ENCODE data around the gene SLC39A11.

The SLC39A11 gene

DNA sequence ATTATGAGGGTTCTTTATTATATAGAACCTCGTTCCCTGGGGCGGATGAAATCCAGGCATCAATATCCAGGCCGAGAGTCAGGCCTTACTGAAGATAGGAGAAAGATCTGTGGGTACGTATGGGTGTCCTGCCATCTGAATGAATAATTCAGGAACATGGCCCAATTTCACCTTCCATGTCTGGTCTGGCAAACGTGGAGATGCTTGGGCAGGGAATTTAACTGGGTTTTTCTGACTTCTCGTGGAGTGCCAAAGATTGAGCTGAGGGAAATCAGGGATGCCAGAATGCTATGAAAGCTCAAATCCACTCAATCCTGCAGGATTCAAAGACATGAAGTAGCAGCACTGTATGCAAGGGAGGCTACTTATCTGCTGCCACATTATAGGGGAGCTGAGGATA, 302.8 kb downstream of the SLC39A11 start (continued):
- TF ChIP-seq, protein P1, sequence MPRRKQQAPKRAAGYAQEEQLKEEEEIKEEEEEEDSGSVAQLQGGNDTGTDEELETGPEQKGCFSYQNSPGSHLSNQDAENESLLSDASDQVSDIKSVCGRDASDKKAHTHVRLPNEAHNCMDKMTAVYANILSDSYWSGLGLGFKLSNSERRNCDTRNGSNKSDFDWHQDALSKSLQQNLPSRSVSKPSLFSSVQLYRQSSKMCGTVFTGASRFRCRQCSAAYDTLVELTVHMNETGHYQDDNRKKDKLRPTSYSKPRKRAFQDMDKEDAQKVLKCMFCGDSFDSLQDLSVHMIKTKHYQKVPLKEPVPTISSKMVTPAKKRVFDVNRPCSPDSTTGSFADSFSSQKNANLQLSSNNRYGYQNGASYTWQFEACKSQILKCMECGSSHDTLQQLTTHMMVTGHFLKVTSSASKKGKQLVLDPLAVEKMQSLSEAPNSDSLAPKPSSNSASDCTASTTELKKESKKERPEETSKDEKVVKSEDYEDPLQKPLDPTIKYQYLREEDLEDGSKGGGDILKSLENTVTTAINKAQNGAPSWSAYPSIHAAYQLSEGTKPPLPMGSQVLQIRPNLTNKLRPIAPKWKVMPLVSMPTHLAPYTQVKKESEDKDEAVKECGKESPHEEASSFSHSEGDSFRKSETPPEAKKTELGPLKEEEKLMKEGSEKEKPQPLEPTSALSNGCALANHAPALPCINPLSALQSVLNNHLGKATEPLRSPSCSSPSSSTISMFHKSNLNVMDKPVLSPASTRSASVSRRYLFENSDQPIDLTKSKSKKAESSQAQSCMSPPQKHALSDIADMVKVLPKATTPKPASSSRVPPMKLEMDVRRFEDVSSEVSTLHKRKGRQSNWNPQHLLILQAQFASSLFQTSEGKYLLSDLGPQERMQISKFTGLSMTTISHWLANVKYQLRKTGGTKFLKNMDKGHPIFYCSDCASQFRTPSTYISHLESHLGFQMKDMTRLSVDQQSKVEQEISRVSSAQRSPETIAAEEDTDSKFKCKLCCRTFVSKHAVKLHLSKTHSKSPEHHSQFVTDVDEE (CRISPR knock-in tag; IDR thresholded peaks at IDR 0.05), result no peak

DNA sequence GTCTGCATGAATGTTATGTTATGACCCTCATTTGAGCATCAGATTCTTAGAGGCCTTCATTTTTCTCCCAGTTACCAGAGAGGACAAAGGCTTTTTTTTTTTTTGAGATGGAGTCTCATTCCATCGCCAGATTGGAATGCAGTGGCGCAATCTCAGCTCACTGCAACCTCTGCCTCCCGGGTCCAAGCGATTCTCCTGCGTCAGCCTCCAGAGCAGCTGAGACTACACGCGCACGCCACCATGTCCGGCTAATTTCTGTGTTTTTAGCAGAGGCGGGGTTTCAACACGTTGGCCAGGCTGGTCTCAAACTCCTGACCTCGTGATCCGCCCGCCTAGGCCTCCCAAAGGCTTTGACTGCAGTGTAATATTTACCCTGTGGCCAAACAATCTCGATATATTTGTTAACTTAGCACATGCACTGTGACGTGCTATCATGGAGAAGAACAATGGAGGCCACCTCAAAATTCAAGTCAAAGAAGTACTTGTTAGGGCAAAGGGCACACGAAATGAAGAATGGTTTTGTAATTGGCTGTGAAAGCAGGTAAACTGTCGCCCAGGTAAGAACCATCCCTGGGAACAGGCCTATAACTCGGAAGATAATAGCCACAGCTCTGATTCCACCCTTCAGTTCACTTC, 303.4 kb downstream of the SLC39A11 start:
- ATAC-seq, result no peak
- TF ChIP-seq TOX (CRISPR knock-in tag; IDR thresholded peaks at IDR 0.05; ENCODE audit: borderline replicate concordance) (no peak), ARNTL (CRISPR knock-in tag; IDR thresholded peaks at IDR 0.05; ENCODE audit: borderline replicate concordance, low read depth) (no peak), ZFP3 (CRISPR knock-in tag; IDR thresholded peaks at IDR 0.05) (no peak), SNAI2 (CRISPR knock-in tag; IDR thresholded peaks at IDR 0.05) (no peak), GLIS3 (CRISPR knock-in tag; IDR thresholded peaks at IDR 0.05) (no peak), RARB (CRISPR knock-in tag; IDR thresholded peaks at IDR 0.05) (no peak), BACH2 (CRISPR knock-in tag; IDR thresholded peaks at IDR 0.05; ENCODE audit: borderline replicate concordance) (no peak), TCF4 (CRISPR knock-in tag; IDR thresholded peaks at IDR 0.05; ENCODE audit: borderline replicate concordance) (no peak)
- TF ChIP-seq, protein P1 (CRISPR knock-in tag; IDR thresholded peaks at IDR 0.05), result no peak
- TF ChIP-seq, protein P2, sequence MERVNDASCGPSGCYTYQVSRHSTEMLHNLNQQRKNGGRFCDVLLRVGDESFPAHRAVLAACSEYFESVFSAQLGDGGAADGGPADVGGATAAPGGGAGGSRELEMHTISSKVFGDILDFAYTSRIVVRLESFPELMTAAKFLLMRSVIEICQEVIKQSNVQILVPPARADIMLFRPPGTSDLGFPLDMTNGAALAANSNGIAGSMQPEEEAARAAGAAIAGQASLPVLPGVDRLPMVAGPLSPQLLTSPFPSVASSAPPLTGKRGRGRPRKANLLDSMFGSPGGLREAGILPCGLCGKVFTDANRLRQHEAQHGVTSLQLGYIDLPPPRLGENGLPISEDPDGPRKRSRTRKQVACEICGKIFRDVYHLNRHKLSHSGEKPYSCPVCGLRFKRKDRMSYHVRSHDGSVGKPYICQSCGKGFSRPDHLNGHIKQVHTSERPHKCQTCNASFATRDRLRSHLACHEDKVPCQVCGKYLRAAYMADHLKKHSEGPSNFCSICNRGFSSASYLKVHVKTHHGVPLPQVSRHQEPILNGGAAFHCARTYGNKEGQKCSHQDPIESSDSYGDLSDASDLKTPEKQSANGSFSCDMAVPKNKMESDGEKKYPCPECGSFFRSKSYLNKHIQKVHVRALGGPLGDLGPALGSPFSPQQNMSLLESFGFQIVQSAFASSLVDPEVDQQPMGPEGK (CRISPR knock-in tag; IDR thresholded peaks at IDR 0.05; ENCODE audit: borderline replicate concordance), result no peak
- TF ChIP-seq, protein P3, sequence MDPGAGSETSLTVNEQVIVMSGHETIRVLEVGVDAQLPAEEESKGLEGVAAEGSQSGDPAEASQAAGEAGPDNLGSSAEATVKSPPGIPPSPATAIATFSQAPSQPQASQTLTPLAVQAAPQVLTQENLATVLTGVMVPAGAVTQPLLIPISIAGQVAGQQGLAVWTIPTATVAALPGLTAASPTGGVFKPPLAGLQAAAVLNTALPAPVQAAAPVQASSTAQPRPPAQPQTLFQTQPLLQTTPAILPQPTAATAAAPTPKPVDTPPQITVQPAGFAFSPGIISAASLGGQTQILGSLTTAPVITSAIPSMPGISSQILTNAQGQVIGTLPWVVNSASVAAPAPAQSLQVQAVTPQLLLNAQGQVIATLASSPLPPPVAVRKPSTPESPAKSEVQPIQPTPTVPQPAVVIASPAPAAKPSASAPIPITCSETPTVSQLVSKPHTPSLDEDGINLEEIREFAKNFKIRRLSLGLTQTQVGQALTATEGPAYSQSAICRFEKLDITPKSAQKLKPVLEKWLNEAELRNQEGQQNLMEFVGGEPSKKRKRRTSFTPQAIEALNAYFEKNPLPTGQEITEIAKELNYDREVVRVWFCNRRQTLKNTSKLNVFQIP (CRISPR knock-in tag; IDR thresholded peaks at IDR 0.05; ENCODE audit: borderline replicate concordance, low read depth), result no peak

DNA sequence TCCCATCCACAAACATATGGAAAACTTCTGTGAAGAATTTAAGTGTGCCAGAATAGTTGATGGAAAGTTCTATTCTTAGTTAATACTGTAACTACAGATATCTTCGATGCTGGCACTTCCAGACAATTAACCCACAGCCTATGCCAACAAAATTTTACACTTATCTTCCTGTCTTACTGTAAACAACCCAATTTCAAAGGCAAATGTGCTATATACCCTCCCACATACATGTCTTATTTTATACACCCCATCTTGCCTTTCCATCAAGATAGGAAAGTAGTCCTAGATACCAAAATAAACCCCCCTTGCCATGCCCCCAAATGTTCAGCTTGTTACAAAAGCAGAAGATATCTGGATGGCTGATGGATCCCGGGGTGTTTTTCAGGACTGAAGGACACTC, 306.3 kb downstream of the SLC39A11 start:
- TF ChIP-seq ZNF70 (CRISPR knock-in tag; IDR thresholded peaks at IDR 0.05) (peak; percentile 89), SNAI2 (CRISPR knock-in tag; IDR thresholded peaks at IDR 0.05) (no peak), ESRRG (CRISPR knock-in tag; IDR thresholded peaks at IDR 0.05) (no peak), BACH2 (CRISPR knock-in tag; IDR thresholded peaks at IDR 0.05; ENCODE audit: borderline replicate concordance) (no peak), ZNF8 (CRISPR knock-in tag; IDR thresholded peaks at IDR 0.05) (no peak), CSDC2 (CRISPR knock-in tag; IDR thresholded peaks at IDR 0.05) (no peak)
- TF ChIP-seq, protein P2 (CRISPR knock-in tag; IDR thresholded peaks at IDR 0.05; ENCODE audit: borderline replicate concordance), result no peak
- TF ChIP-seq, protein P4, sequence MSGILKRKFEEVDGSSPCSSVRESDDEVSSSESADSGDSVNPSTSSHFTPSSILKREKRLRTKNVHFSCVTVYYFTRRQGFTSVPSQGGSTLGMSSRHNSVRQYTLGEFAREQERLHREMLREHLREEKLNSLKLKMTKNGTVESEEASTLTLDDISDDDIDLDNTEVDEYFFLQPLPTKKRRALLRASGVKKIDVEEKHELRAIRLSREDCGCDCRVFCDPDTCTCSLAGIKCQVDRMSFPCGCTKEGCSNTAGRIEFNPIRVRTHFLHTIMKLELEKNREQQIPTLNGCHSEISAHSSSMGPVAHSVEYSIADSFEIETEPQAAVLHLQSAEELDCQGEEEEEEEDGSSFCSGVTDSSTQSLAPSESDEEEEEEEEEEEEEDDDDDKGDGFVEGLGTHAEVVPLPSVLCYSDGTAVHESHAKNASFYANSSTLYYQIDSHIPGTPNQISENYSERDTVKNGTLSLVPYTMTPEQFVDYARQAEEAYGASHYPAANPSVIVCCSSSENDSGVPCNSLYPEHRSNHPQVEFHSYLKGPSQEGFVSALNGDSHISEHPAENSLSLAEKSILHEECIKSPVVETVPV (CRISPR knock-in tag; IDR thresholded peaks at IDR 0.05), result no peak
- TF ChIP-seq, protein P3 (CRISPR knock-in tag; IDR thresholded peaks at IDR 0.05; ENCODE audit: borderline replicate concordance, low read depth), result no peak
- no peak for ATAC-seq

Measured in SK-N-SH treated with all-trans-retinoic acid at 6 μM for 48 hours (cell line).